GM23338 (cell line): Measurements from ENCODE around the gene FLYWCH1. TPM values are rescaled to one million over a fixed set of nuclear protein-coding genes. Genes with fewer than 3 reads are reported as not detected.

ENCODE experiments used
- ATAC-seq: fragments of 200-7000 bp; cut with Tn5 transposase; 3 replicates; pipeline ENCODE4 v1.9.1; 2020
- DNase-seq: peaks from one replicate; pipeline ENCODE4 v3.0.0-alpha.2; 2015; ENCODE audit warnings: low spot score
- H2AFZ ChIP-seq: fragments of 200-600 bp; sonication (generic); 2 replicates; pipeline ENCODE4 v1.8.0; 2016; ENCODE audit warnings: antibody characterized with exemption, mild to moderate bottlenecking, moderate library complexity
- H3F3A ChIP-seq: fragments of 200-600 bp; sonication (generic); replicated peaks from 2 replicates; pipeline ENCODE4 v1.8.0; 2017; ENCODE audit warnings: antibody characterized with exemption, mixed run types, low read depth
- H3K27ac ChIP-seq: fragments of 200-600 bp; sonication (generic); 2 replicates; pipeline ENCODE4 v1.6.1; 2016; ENCODE audit warnings: low read depth
- H3K27me3 ChIP-seq: fragments of 200-600 bp; sonication (generic); 2 replicates; pipeline ENCODE4 v1.8.0; 2016; ENCODE audit warnings: mild to moderate bottlenecking, mixed run types, moderate library complexity; ENCODE audit not compliant: insufficient read depth
- H3K36me3 ChIP-seq: fragments of 200-600 bp; sonication (generic); 2 replicates; pipeline ENCODE4 v1.8.0; 2016; ENCODE audit warnings: mild to moderate bottlenecking; ENCODE audit not compliant: insufficient read depth
- H3K4me1 ChIP-seq: fragments of 200-600 bp; sonication (generic); 2 replicates; pipeline ENCODE4 v1.8.0; 2016; ENCODE audit warnings: mild to moderate bottlenecking, moderate library complexity; ENCODE audit not compliant: insufficient read depth
- H3K4me2 ChIP-seq: fragments of 200-600 bp; sonication (generic); 2 replicates; pipeline ENCODE4 v1.7.1; 2017; ENCODE audit warnings: mixed run types
- H3K4me3 ChIP-seq: fragments of 200-600 bp; sonication (generic); 2 replicates; pipeline ENCODE4 v1.6.1; 2016; ENCODE audit warnings: mixed run types
- H3K79me2 ChIP-seq: fragments of 200-600 bp; sonication (generic); replicated peaks from 2 replicates; pipeline ENCODE4 v1.8.0; 2017; ENCODE audit warnings: mild to moderate bottlenecking; ENCODE audit not compliant: insufficient read depth
- H3K9me2 ChIP-seq: fragments of 200-600 bp; sonication (generic); 2 replicates; pipeline ENCODE4 v1.8.0; 2017; ENCODE audit not compliant: insufficient read depth
- H4K20me1 ChIP-seq: fragments of 200-600 bp; sonication (generic); replicated peaks from 2 replicates; pipeline ENCODE4 v1.8.0; 2017; ENCODE audit warnings: mild to moderate bottlenecking; ENCODE audit not compliant: insufficient read depth
- H3K27ac Mint-ChIP-seq: 2 replicates; pipeline ENCODE4 v1.8.0; 2020; ENCODE audit warnings: inconsistent platforms, mild to moderate bottlenecking, moderate library complexity, mixed read lengths
- H3K27me3 Mint-ChIP-seq: 3 replicates; pipeline ENCODE4 v1.8.0; 2022; ENCODE audit warnings: low read depth, mild to moderate bottlenecking, moderate library complexity, mixed read lengths, inconsistent platforms; ENCODE audit not compliant: insufficient read depth, poor library complexity
- H3K36me3 Mint-ChIP-seq: 3 replicates; pipeline ENCODE4 v1.8.0; 2021; ENCODE audit warnings: low read depth, mild to moderate bottlenecking, inconsistent platforms, moderate library complexity, mixed read lengths
- H3K4me1 Mint-ChIP-seq: 3 replicates; pipeline ENCODE4 v1.8.0; 2020; ENCODE audit warnings: mild to moderate bottlenecking, inconsistent platforms, mixed read lengths
- H3K4me3 Mint-ChIP-seq: 3 replicates; pipeline ENCODE4 v1.8.0; 2021; ENCODE audit warnings: moderate library complexity, mild to moderate bottlenecking, inconsistent platforms, mixed read lengths
- H3K9me3 Mint-ChIP-seq: 3 replicates; pipeline ENCODE4 v1.8.0; 2020; ENCODE audit warnings: moderate library complexity, mild to moderate bottlenecking, inconsistent platforms, mixed read lengths
- CREB1 ChIP-seq: fragments of 250-450 bp; sonication (Bioruptor Pico); IDR thresholded peaks from 2 replicates; pipeline ENCODE4 v1.5.0; 2020; ENCODE audit warnings: low read depth, mild to moderate bottlenecking, moderate library complexity
- EZH2 ChIP-seq: fragments of 200-600 bp; sonication (generic); IDR thresholded peaks from one replicate; pipeline ENCODE4 v1.8.0; 2017; ENCODE audit warnings: antibody characterized with exemption, mild to moderate bottlenecking, low read depth; ENCODE audit not compliant: unreplicated experiment
- EZH2phosphoT487 ChIP-seq: fragments of 200-600 bp; sonication (generic); IDR thresholded peaks from one replicate; pipeline ENCODE4 v1.8.1; 2018; ENCODE audit warnings: antibody characterized with exemption; ENCODE audit not compliant: unreplicated experiment
- JUNB ChIP-seq: IDR thresholded peaks from one replicate; pipeline ENCODE4 v1.6.1; 2016; ENCODE audit warnings: antibody characterized with exemption; ENCODE audit not compliant: unreplicated experiment
- NANOG ChIP-seq: IDR thresholded peaks from 2 replicates; pipeline ENCODE4 v1.6.1; 2016; ENCODE audit warnings: antibody characterized with exemption, borderline replicate concordance
- POLR2AphosphoS5 ChIP-seq: IDR thresholded peaks from 2 replicates; pipeline ENCODE4 v1.6.1; 2016; ENCODE audit warnings: antibody characterized with exemption, low read depth
- STAT1 ChIP-seq: IDR thresholded peaks from one replicate; pipeline ENCODE4 v1.6.1; 2016; ENCODE audit warnings: antibody characterized with exemption; ENCODE audit not compliant: unreplicated experiment
- ZNF114 ChIP-seq: fragments of 250-450 bp; sonication (Bioruptor Pico); IDR thresholded peaks from 2 replicates; pipeline ENCODE4 v1.5.0; 2020; ENCODE audit warnings: mild to moderate bottlenecking, moderate library complexity
- ZNF331 ChIP-seq: fragments of 250-450 bp; sonication (Bioruptor Pico); IDR thresholded peaks from 2 replicates; pipeline ENCODE4 v1.5.0; 2020; ENCODE audit warnings: low read depth, mild to moderate bottlenecking, moderate library complexity
- polyA plus RNA-seq: library from polyadenylated mRNA; unstranded; fragments of >200 nt; fragmentation: Nextera tagmentation; extraction: Ambion mirVana; gene quantifications from 2 replicates; pipeline ENCODE4 v1.2.1, GENCODE V29; 2016
- total RNA-seq: library from RNA; depleted of rRNA; stranded (reverse); fragments of >200 nt; shearing (Covaris generic); gene quantifications from 2 replicates; pipeline ENCODE4 v1.2.3, GENCODE V29; 2014
- TF ChIP-seq, protein P1 (sequence below), 2 experiments: fragments of 200-600 bp in 1 of 2; sonication (generic) in 1 of 2; conservative IDR thresholded peaks; 2 replicates each; pipeline versions ENCODE4 v1.5.1 to v1.6.1; 2016 to 2017; ENCODE audit warnings: antibody characterized with exemption in 2 of 2, low read depth in 2 of 2, mild to moderate bottlenecking in 2 of 2, moderate library complexity in 1 of 2
- TF ChIP-seq, protein P2 (sequence below): fragments of 250-450 bp; sonication (Bioruptor Pico); IDR thresholded peaks from 2 replicates; pipeline ENCODE4 v1.5.0; 2020; ENCODE audit warnings: mild to moderate bottlenecking, moderate library complexity
- TF ChIP-seq, protein P3 (sequence below): IDR thresholded peaks from one replicate; pipeline ENCODE4 v1.6.1; 2018; ENCODE audit warnings: antibody characterized with exemption; ENCODE audit not compliant: unreplicated experiment
- TF ChIP-seq, protein P4 (sequence below): IDR thresholded peaks from 2 replicates; pipeline ENCODE4 v1.6.1; 2016; ENCODE audit warnings: antibody characterized with exemption

FLYWCH1 gene
- total and polyA plus RNA-seq, 2 experiments from 2014 or later, result 6.0 to 29.3 TPM

DNA sequence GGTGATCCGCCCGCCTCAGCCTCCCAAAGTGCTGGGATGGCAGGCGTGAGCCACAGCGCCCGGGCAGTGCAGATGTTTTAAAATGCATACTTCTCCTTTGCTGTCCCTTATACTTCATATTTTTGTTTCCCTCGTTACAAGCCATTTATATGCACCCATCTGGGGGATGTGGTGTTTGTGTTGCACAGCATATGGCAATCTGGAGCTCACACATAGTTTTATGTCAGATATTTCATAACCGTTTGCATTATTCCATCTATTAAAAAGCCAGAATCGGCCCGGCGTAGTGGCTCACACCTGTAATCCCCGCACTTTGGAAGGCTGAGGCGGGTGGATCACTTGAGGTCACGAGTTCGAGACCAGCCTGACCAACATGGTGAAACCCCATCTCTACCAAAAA, 11.8 kb downstream of the FLYWCH1 start:
- H3K9me3 Mint-ChIP-seq, result peaks cover 9% of the 10 kb centered on the region; the same call in 2 of the 3 replicates
- no peaks in the 10 kb centered on the region for H3K79me2 ChIP-seq
- H3K27me3 Mint-ChIP-seq, result peaks cover 12% of the 10 kb centered on the region
- no peak overlapping the region for H3K4me2 ChIP-seq
- peaks cover 7% of the 10 kb centered on the region; the same call in 1 of the 2 replicates for H3K4me1 ChIP-seq
- H3K9me2 ChIP-seq, result no peaks in the 10 kb centered on the region
- H3F3A ChIP-seq, result peaks cover 17% of the 10 kb centered on the region
- peaks cover 33% of the 10 kb centered on the region for H3K4me1 Mint-ChIP-seq
- H4K20me1 ChIP-seq, result no peaks in the 10 kb centered on the region
- H3K4me3 ChIP-seq, result no peak overlapping the region
- H3K36me3 ChIP-seq, result no peaks in the 10 kb centered on the region
- peaks cover 13% of the 10 kb centered on the region; the same call in 1 of the 3 replicates for H3K36me3 Mint-ChIP-seq
- H3K4me3 Mint-ChIP-seq, result no peak overlapping the region
- no peak overlapping the region for H2AFZ ChIP-seq
- 0 out of 2 replicates have a peak, but pooled peaks cover 7% of the 10 kb centered on the region for H3K27me3 ChIP-seq
- H3K27ac Mint-ChIP-seq, result no peak overlapping the region
- H3K27ac ChIP-seq, result no peak overlapping the region
- ATAC-seq (no peak), DNase-seq (no peak)
- TF ChIP-seq, protein P1, sequence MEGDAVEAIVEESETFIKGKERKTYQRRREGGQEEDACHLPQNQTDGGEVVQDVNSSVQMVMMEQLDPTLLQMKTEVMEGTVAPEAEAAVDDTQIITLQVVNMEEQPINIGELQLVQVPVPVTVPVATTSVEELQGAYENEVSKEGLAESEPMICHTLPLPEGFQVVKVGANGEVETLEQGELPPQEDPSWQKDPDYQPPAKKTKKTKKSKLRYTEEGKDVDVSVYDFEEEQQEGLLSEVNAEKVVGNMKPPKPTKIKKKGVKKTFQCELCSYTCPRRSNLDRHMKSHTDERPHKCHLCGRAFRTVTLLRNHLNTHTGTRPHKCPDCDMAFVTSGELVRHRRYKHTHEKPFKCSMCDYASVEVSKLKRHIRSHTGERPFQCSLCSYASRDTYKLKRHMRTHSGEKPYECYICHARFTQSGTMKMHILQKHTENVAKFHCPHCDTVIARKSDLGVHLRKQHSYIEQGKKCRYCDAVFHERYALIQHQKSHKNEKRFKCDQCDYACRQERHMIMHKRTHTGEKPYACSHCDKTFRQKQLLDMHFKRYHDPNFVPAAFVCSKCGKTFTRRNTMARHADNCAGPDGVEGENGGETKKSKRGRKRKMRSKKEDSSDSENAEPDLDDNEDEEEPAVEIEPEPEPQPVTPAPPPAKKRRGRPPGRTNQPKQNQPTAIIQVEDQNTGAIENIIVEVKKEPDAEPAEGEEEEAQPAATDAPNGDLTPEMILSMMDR (conservative IDR thresholded peaks at IDR 0.05; ENCODE audit: low read depth in 2 of 2), result no peak
- TF ChIP-seq POLR2AphosphoS5 (no peak), EZH2 (no peak), EZH2phosphoT487 (no peak), NANOG (no peak), STAT1 (no peak), ZNF331 (CRISPR knock-in tag) (no peak), JUNB (no peak), CREB1 (CRISPR knock-in tag) (no peak), ZNF114 (CRISPR knock-in tag) (no peak)
- TF ChIP-seq, protein P2, sequence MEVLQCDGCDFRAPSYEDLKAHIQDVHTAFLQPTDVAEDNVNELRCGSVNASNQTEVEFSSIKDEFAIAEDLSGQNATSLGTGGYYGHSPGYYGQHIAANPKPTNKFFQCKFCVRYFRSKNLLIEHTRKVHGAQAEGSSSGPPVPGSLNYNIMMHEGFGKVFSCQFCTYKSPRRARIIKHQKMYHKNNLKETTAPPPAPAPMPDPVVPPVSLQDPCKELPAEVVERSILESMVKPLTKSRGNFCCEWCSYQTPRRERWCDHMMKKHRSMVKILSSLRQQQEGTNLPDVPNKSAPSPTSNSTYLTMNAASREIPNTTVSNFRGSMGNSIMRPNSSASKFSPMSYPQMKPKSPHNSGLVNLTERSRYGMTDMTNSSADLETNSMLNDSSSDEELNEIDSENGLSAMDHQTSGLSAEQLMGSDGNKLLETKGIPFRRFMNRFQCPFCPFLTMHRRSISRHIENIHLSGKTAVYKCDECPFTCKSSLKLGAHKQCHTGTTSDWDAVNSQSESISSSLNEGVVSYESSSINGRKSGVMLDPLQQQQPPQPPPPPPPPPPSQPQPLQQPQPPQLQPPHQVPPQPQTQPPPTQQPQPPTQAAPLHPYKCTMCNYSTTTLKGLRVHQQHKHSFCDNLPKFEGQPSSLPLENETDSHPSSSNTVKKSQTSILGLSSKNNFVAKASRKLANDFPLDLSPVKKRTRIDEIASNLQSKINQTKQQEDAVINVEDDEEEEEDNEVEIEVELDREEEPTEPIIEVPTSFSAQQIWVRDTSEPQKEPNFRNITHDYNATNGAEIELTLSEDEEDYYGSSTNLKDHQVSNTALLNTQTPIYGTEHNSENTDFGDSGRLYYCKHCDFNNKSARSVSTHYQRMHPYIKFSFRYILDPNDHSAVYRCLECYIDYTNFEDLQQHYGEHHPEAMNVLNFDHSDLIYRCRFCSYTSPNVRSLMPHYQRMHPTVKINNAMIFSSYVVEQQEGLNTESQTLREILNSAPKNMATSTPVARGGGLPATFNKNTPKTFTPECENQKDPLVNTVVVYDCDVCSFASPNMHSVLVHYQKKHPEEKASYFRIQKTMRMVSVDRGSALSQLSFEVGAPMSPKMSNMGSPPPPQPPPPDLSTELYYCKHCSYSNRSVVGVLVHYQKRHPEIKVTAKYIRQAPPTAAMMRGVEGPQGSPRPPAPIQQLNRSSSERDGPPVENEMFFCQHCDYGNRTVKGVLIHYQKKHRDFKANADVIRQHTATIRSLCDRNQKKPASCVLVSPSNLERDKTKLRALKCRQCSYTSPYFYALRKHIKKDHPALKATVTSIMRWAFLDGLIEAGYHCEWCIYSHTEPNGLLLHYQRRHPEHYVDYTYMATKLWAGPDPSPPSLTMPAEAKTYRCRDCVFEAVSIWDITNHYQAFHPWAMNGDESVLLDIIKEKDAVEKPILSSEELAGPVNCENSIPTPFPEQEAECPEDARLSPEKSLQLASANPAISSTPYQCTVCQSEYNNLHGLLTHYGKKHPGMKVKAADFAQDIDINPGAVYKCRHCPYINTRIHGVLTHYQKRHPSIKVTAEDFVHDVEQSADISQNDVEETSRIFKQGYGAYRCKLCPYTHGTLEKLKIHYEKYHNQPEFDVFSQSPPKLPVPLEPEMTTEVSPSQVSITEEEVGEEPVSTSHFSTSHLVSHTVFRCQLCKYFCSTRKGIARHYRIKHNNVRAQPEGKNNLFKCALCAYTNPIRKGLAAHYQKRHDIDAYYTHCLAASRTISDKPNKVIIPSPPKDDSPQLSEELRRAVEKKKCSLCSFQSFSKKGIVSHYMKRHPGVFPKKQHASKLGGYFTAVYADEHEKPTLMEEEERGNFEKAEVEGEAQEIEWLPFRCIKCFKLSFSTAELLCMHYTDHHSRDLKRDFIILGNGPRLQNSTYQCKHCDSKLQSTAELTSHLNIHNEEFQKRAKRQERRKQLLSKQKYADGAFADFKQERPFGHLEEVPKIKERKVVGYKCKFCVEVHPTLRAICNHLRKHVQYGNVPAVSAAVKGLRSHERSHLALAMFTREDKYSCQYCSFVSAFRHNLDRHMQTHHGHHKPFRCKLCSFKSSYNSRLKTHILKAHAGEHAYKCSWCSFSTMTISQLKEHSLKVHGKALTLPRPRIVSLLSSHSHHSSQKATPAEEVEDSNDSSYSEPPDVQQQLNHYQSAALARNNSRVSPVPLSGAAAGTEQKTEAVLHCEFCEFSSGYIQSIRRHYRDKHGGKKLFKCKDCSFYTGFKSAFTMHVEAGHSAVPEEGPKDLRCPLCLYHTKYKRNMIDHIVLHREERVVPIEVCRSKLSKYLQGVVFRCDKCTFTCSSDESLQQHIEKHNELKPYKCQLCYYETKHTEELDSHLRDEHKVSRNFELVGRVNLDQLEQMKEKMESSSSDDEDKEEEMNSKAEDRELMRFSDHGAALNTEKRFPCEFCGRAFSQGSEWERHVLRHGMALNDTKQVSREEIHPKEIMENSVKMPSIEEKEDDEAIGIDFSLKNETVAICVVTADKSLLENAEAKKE, result no peak
- TF ChIP-seq, protein P3, sequence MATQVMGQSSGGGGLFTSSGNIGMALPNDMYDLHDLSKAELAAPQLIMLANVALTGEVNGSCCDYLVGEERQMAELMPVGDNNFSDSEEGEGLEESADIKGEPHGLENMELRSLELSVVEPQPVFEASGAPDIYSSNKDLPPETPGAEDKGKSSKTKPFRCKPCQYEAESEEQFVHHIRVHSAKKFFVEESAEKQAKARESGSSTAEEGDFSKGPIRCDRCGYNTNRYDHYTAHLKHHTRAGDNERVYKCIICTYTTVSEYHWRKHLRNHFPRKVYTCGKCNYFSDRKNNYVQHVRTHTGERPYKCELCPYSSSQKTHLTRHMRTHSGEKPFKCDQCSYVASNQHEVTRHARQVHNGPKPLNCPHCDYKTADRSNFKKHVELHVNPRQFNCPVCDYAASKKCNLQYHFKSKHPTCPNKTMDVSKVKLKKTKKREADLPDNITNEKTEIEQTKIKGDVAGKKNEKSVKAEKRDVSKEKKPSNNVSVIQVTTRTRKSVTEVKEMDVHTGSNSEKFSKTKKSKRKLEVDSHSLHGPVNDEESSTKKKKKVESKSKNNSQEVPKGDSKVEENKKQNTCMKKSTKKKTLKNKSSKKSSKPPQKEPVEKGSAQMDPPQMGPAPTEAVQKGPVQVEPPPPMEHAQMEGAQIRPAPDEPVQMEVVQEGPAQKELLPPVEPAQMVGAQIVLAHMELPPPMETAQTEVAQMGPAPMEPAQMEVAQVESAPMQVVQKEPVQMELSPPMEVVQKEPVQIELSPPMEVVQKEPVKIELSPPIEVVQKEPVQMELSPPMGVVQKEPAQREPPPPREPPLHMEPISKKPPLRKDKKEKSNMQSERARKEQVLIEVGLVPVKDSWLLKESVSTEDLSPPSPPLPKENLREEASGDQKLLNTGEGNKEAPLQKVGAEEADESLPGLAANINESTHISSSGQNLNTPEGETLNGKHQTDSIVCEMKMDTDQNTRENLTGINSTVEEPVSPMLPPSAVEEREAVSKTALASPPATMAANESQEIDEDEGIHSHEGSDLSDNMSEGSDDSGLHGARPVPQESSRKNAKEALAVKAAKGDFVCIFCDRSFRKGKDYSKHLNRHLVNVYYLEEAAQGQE, result no peak
- TF ChIP-seq, protein P4, sequence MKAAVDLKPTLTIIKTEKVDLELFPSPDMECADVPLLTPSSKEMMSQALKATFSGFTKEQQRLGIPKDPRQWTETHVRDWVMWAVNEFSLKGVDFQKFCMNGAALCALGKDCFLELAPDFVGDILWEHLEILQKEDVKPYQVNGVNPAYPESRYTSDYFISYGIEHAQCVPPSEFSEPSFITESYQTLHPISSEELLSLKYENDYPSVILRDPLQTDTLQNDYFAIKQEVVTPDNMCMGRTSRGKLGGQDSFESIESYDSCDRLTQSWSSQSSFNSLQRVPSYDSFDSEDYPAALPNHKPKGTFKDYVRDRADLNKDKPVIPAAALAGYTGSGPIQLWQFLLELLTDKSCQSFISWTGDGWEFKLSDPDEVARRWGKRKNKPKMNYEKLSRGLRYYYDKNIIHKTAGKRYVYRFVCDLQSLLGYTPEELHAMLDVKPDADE, result no peak
